HepG2 (cell line): ENCODE results near the gene SNRPD2. TPM values are rescaled to one million over a fixed set of nuclear protein-coding genes. Genes with fewer than 3 reads are reported as not detected.

Source experiments
- AFF4 ChIP-seq: sonication (generic); formaldehyde crosslinking; IDR thresholded peaks from 2 replicates; pipeline ENCODE4 v1.4.0; 2020; ENCODE audit warnings: missing genetic modification reagents
- POGZ ChIP-seq: sonication (generic); formaldehyde crosslinking; IDR thresholded peaks from 2 replicates; pipeline ENCODE4 v1.4.0; 2020; ENCODE audit warnings: mild to moderate bottlenecking, missing genetic modification reagents
- ZMYM4 ChIP-seq: sonication (generic); formaldehyde crosslinking; IDR thresholded peaks from 2 replicates; pipeline ENCODE4 v1.8.1; 2023; ENCODE audit warnings: mild to moderate bottlenecking, missing genetic modification reagents
- ZNF382 ChIP-seq: sonication (generic); formaldehyde crosslinking; IDR thresholded peaks from 2 replicates; pipeline ENCODE4 v1.5.0; 2020; ENCODE audit warnings: missing genetic modification reagents, mild to moderate bottlenecking, borderline replicate concordance
- ZNF883 ChIP-seq: sonication (generic); formaldehyde crosslinking; IDR thresholded peaks from 2 replicates; pipeline ENCODE4 v1.5.1; 2020; ENCODE audit warnings: mild to moderate bottlenecking, missing genetic modification reagents; ENCODE audit errors: not compliant biosample characterization
- polyA plus RNA-seq, 8 experiments: library from polyadenylated mRNA; depleted of rRNA in 3 of 8; stranded (reverse) in 7 of 8; unstranded in 1 of 8; fragments of >200 nt; fragmentation: Illumina TruSeq in 4 of 8; extraction: Trizol in 4 of 8; gene quantifications; 2 replicates each; pipeline versions ENCODE4 v1.2.1 to v1.2.3, GENCODE V29; 2011 to 2016; ENCODE audit warnings: low read depth in 4 of 8, missing spikeins in 1 of 8, mixed read lengths in 1 of 8; ENCODE audit not compliant: insufficient read depth in 1 of 8
- total RNA-seq, 5 experiments: library from RNA; depleted of rRNA; stranded (reverse); fragments of >200 nt; fragmentation: Illumina TruSeq; extraction: Trizol; gene quantifications; 2 replicates each; pipeline ENCODE4 v1.2.3, GENCODE V29; 2016; ENCODE audit warnings: low read depth in 1 of 5
- TF ChIP-seq, protein P1 (sequence below): sonication (generic); formaldehyde crosslinking; IDR thresholded peaks from 2 replicates; pipeline ENCODE4 v1.4.0; 2020; ENCODE audit warnings: mild to moderate bottlenecking, missing genetic modification reagents
- TF ChIP-seq, protein P2 (sequence below): sonication (generic); formaldehyde crosslinking; IDR thresholded peaks from 2 replicates; pipeline ENCODE4 v1.9.0; 2021; ENCODE audit warnings: missing genetic modification reagents, mild to moderate bottlenecking, borderline replicate concordance
- TF ChIP-seq, protein P3 (sequence below): sonication (generic); formaldehyde crosslinking; IDR thresholded peaks from one replicate; pipeline ENCODE4 v1.5.1; 2020; ENCODE audit warnings: mild to moderate bottlenecking, missing genetic modification reagents; ENCODE audit errors: not compliant biosample characterization

Gene SNRPD2
- total and polyA plus RNA-seq, 2 of the 13 experiments (the other 11 are each of a cell fraction or from before 2014, with no cell fraction given): 299 to 485 TPM

- TF ChIP-seq, protein P1, sequence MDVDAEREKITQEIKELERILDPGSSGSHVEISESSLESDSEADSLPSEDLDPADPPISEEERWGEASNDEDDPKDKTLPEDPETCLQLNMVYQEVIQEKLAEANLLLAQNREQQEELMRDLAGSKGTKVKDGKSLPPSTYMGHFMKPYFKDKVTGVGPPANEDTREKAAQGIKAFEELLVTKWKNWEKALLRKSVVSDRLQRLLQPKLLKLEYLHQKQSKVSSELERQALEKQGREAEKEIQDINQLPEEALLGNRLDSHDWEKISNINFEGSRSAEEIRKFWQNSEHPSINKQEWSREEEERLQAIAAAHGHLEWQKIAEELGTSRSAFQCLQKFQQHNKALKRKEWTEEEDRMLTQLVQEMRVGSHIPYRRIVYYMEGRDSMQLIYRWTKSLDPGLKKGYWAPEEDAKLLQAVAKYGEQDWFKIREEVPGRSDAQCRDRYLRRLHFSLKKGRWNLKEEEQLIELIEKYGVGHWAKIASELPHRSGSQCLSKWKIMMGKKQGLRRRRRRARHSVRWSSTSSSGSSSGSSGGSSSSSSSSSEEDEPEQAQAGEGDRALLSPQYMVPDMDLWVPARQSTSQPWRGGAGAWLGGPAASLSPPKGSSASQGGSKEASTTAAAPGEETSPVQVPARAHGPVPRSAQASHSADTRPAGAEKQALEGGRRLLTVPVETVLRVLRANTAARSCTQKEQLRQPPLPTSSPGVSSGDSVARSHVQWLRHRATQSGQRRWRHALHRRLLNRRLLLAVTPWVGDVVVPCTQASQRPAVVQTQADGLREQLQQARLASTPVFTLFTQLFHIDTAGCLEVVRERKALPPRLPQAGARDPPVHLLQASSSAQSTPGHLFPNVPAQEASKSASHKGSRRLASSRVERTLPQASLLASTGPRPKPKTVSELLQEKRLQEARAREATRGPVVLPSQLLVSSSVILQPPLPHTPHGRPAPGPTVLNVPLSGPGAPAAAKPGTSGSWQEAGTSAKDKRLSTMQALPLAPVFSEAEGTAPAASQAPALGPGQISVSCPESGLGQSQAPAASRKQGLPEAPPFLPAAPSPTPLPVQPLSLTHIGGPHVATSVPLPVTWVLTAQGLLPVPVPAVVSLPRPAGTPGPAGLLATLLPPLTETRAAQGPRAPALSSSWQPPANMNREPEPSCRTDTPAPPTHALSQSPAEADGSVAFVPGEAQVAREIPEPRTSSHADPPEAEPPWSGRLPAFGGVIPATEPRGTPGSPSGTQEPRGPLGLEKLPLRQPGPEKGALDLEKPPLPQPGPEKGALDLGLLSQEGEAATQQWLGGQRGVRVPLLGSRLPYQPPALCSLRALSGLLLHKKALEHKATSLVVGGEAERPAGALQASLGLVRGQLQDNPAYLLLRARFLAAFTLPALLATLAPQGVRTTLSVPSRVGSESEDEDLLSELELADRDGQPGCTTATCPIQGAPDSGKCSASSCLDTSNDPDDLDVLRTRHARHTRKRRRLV (CRISPR knock-in tag): no peak
- TF ChIP-seq, protein P2, sequence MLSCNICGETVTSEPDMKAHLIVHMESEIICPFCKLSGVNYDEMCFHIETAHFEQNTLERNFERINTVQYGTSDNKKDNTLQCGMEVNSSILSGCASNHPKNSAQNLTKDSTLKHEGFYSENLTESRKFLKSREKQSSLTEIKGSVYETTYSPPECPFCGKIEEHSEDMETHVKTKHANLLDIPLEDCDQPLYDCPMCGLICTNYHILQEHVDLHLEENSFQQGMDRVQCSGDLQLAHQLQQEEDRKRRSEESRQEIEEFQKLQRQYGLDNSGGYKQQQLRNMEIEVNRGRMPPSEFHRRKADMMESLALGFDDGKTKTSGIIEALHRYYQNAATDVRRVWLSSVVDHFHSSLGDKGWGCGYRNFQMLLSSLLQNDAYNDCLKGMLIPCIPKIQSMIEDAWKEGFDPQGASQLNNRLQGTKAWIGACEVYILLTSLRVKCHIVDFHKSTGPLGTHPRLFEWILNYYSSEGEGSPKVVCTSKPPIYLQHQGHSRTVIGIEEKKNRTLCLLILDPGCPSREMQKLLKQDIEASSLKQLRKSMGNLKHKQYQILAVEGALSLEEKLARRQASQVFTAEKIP (CRISPR knock-in tag): no peak
- TF ChIP-seq ZNF382 (CRISPR knock-in tag) (no peak), AFF4 (CRISPR knock-in tag) (no peak), ZMYM4 (no peak), ZNF883 (no peak), POGZ (CRISPR knock-in tag) (no peak)
- TF ChIP-seq, protein P3, sequence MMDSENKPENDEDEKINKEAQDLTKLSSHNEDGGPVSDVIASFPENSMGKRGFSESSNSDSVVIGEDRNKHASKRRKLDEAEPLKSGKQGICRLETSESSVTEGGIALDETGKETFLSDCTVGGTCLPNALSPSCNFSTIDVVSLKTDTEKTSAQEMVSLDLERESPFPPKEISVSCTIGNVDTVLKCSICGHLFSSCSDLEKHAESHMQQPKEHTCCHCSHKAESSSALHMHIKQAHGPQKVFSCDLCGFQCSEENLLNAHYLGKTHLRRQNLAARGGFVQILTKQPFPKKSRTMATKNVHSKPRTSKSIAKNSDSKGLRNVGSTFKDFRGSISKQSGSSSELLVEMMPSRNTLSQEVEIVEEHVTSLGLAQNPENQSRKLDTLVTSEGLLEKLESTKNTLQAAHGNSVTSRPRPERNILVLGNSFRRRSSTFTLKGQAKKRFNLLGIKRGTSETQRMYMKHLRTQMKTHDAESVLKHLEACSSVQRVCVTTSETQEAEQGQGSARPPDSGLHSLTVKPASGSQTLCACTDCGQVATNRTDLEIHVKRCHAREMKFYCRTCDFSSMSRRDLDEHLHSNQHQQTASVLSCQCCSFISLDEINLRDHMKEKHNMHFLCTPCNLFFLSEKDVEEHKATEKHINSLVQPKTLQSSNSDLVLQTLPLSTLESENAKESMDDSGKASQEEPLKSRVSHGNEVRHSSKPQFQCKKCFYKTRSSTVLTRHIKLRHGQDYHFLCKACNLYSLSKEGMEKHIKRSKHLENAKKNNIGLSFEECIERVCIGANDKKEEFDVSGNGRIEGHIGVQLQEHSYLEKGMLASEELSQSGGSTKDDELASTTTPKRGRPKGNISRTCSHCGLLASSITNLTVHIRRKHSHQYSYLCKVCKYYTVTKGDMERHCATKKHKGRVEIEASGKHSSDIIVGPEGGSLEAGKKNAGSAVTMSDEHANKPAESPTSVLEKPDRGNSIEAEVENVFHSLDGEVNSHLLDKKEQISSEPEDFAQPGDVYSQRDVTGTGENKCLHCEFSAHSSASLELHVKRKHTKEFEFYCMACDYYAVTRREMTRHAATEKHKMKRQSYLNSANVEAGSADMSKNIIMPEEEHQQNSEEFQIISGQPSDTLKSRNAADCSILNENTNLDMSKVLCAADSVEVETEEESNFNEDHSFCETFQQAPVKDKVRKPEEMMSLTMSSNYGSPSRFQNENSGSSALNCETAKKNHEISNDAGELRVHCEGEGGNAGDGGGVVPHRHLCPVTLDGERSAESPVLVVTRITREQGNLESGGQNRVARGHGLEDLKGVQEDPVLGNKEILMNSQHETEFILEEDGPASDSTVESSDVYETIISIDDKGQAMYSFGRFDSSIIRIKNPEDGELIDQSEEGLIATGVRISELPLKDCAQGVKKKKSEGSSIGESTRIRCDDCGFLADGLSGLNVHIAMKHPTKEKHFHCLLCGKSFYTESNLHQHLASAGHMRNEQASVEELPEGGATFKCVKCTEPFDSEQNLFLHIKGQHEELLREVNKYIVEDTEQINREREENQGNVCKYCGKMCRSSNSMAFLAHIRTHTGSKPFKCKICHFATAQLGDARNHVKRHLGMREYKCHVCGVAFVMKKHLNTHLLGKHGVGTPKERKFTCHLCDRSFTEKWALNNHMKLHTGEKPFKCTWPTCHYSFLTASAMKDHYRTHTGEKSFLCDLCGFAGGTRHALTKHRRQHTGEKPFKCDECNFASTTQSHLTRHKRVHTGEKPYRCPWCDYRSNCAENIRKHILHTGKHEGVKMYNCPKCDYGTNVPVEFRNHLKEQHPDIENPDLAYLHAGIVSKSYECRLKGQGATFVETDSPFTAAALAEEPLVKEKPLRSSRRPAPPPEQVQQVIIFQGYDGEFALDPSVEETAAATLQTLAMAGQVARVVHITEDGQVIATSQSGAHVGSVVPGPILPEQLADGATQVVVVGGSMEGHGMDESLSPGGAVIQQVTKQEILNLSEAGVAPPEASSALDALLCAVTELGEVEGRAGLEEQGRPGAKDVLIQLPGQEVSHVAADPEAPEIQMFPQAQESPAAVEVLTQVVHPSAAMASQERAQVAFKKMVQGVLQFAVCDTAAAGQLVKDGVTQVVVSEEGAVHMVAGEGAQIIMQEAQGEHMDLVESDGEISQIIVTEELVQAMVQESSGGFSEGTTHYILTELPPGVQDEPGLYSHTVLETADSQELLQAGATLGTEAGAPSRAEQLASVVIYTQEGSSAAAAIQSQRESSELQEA (CRISPR knock-in tag): no peak
These were observed 50.3 kb downstream of the SNRPD2 start (continued) for GRCh38 chr19:45641274-45642105.
